ENCODE measurements around the gene UTP4.
"Not testable (repeated sequence)": the region's sequence is repeated elsewhere in the genome, so short reads cannot be mapped to it uniquely, and the experiment has no call there.

Gene UTP4

DNA sequence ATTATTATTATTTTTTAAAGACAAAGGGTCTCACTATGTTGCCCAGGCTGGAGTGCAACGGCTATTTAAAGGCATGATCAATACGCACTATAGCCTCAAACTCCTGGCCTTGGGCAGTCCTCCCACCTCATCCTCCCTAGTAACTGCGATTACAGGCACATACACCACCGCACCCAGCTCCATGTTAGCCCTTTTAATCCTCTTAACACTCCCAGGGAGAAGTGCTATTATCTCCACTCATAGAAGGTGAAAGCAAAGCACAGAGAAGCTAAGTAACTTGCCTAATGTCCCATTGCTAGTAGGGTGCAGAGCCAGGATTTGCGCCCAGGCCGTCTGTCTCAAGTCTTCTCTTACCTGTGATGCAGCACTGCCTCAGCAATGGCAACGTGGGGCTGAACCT, 22.0 kb upstream of the UTP4 start:
- DNase-seq (ENCODE audit: low spot score): no peak

DNA sequence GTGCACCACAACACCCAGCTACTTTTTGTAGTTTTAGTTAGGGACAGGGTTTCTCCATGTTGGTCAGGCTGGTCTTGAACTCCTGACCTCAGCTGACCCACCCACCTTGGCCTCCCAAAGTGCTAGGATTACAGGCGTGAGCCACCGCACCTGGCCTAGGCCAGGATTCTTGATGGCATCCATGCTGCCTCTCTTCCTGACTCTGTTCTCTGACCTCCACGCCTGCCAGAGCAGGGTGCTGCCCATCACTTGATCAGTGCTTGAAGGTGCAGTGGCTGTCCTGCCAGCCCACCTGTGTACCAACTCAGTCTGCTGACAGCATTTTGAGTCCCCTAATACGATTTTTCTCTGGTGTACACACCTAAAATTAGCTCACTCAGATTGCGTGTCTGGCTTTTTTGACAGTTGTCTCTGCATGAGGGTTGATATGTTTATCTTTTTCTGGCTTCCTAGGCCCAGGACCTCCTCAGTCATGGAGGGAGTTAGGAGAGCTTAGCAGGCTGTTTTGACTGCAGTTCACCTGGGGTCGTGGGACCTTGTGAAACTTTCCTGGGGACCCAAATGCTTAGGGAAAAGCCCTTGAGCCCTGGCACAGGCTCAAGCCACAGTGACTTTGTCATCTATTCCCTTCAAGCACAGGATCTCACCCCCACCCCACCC, 21.1 kb upstream of the UTP4 start:
- DNase-seq (ENCODE audit: low spot score): no peak

- DNase-seq (ENCODE audit: low spot score): no peak
Measured at GRCh38 chr16:69111876-69112230, 20.6 kb upstream of the UTP4 start.

- peak; percentile 43 for DNase-seq (ENCODE audit: low spot score)
Measured at GRCh38 chr16:69112285-69113129, 19.9 kb upstream of the UTP4 start.

- no peak for DNase-seq (ENCODE audit: low spot score)
Measured at GRCh38 chr16:69113216-69113615, 19.2 kb upstream of the UTP4 start.

GRCh38 chr16:69114346-69114975, 18.0 kb upstream of the UTP4 start:
- no peak for DNase-seq (ENCODE audit: low spot score)

DNA sequence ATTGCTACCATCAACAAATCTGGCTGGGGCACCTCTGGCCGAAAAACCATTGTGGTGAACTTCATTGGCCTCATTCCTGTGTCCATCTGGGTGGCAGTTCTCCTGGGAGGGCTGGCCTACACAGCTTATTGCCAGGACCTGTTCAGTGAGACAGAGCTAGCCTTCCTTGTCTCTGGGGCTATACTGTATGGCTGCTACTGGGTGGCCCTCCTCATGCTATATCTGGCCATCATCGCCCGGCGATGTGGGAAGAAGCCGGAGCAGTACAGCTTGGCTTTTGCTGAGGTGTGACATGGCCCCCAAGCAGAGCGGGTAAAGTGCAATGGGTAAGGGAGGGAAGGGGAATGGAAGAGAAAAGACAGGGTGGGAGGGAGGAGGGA, 17.5 kb upstream of the UTP4 start:
- no peak for DNase-seq (ENCODE audit: low spot score)

DNA sequence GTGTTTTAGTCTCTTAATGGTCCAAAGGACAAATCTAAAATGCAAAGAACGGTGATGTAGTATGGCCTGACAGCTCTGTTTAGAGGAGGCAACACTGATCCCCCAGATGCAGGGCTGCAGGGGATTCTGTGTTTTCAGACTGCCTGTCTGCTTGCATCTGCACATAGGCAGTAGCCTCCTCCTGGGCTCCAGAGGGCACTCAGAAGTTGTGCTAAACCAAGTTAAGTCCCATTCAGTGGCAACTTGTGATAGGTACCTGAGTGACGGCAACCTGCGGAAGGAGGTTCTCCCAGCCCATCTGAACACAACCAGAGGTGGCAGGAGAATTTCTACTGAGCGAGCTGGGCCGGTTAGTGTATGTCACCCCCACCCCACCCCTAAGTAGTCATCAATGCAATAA, 17.1 kb upstream of the UTP4 start:
- no peak for DNase-seq (ENCODE audit: low spot score)

DNA sequence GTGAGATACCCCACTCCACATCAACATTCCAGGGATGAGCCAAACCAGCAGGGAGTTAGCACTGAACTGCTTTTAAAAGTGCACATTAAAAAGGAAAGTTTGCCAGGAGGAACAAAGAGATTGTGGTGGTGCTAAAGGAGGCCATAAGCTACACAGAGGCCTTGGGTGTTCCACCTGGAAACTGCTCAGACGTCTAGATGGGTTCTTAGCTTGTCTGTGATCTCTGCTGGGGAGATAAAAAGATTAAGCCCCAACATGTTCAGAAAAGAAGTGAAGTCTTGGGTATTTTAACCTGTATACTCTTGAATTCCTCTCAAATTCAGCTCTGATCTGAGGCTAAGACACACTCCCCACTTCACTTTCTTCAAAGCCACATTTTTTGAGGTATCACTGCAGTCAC, 16.6 kb upstream of the UTP4 start:
- DNase-seq (ENCODE audit: low spot score): no peak

DNA sequence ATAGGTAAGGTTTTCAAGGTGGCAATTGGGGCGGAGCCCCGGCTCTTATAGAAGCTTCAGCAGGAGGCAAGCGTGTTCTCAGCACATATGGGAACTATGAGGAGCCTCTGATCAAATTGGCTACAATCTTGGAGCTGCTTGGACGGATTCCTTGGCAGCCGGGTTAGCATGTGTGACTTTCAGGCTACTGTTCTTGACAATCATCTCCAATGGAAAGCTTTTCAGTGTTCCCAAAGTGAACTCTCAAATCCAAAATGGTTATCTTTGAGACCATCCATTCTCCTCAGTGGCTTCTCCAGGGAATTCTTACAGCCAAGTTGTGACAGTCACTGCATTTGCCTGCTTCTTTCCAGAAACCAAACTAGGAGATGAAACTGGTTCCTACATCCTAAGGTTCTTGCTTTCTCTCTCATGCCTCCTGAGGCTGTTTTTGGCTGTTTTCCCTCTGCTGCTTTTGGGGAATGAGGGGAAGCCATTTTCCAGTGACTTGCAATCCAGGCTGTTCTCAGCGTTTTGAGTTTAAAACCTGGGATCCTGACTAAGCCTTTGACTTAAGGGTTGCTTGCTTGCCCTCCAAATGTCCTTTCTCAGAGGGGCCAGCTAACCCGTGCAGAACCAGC, 16.1 kb upstream of the UTP4 start:
- DNase-seq (ENCODE audit: low spot score): no peak

GRCh38 chr16:69116906-69117305, 15.5 kb upstream of the UTP4 start:
- DNase-seq (ENCODE audit: low spot score): no peak

DNA sequence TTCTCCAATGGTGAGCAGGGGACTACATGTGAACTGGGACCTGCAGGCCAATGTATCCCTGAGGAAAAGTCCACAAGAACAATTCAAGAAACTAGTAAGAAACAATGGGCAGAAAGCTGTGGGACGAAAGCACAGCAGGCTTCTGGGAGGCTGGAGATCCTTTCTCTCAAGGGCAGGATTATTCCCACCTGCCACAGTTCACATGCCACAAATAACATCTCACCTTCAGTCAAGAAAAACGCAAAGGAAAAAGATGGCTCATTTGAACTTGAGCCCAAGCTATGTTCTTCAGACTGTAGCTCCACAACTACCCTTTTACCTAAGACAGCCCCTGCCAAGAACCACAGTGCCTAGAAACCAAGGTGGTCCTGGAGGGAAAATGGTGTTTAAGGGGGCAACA, 14.0 kb upstream of the UTP4 start:
- DNase-seq (ENCODE audit: low spot score): no peak

DNA sequence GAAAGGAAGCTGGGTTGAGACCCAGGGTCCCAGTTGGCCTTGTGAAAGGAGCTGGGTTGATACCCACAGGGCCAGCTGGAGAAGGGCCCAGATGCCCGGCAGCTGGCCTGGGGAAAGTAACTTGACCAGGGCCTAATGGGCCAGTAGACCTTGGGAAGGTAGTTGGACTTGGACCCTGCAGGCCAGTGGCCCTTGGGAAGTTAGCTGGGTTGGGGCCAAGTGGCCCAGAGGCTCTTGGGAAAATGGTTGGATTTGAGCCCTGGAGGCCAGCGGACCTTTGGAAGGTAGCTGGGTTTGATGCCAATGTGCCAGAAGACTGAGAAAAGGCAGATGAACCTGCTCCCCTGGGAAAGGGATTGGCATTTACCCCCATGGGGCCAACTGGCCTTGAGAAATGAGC, 13.5 kb upstream of the UTP4 start:
- no peak for DNase-seq (ENCODE audit: low spot score)

DNA sequence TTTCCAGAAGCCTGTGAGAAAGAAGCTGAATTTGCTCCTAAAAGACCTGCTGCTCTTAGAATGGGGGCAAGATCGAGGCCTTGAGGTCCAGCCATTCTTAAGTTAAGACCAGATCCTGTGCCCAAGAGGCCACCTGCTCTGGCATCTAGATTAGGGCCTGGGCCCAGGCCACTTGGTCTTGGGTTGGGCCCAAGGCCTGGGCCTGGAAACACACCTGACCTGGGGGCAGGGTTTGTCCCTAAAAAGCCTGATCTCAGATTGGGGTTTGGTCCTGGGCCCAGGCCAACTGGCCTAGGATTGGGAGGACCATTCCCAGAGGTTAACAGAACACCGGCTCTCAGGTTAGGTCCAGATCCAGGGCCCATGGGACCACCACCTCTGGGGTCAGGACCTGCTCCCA, 12.9 kb upstream of the UTP4 start:
- no peak for DNase-seq (ENCODE audit: low spot score)

DNA sequence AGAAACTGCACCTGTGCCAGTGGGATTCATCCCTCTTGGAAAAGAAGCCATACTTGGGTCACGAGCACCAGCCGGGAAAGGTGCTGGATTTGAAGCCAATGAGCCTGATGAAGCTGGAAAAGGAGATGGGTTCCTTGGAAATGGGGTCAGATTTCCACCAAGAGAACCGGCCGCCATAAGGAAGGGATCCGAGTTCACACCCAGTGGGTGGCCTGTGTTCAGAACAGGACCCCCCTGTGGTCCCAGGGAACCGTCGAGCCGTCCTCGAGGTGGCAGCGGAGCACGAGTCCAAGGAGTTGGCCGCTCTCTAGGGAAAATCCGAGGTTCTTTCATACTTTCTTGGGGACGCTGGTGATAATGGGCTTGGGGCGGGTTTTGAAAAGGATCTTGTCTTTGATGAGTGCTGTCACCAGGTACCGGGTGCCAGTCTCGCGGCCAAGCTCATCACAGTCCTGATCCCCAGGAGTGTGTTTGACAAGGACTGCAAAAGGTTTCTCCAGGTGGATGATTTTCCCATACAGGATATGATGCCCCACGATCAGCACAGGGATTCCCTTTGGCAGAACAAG, 12.3 kb upstream of the UTP4 start:
- DNase-seq (ENCODE audit: low spot score): no peak

DNA sequence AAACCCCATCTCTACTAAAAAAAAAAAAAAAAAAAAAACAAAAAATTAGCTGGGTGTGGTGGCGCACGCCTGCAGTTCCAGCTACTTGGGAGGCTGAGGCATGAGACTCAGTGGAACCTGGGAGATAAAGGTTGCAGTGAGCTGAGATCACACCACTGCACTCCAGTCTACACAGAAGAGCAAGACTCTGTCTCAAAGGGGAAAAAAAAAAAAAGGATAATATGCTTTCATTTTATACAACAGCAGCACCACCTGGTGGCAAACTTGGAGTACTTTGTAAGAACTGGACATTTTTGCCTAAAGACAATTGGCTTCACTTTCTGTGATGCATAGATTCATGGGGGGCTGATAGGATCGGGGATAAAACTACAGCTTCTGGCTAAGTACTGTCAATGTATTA, 8.5 kb upstream of the UTP4 start:
- DNase-seq (ENCODE audit: low spot score): peak; percentile 36

- DNase-seq (ENCODE audit: low spot score): not testable (repeated sequence)
Measured at GRCh38 chr16:69124406-69124805, 8.0 kb upstream of the UTP4 start.

DNA sequence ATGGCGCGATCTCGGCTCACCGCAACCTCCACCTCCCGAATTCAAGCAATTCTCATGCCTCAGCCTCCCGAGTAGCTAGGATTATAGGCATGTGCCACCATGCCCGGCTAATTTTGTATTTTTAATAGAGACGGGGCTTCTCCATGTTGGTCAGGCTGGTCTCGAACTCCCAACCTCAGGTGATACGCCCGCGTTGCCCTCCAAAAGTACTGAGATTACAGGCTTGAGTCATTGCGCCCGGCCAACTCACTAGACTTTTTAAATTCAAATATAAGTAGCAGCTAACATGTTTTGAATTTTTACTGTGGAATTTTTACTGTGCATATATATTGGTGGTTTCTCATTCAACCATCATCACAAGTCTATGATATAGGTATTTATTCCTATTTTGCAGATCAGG, 7.5 kb upstream of the UTP4 start:
- DNase-seq (ENCODE audit: low spot score): not testable (repeated sequence)

- no peak for DNase-seq (ENCODE audit: low spot score)
Measured at GRCh38 chr16:69126221-69126620, 6.2 kb upstream of the UTP4 start.

- not testable (repeated sequence) for DNase-seq (ENCODE audit: low spot score)
Measured at GRCh38 chr16:69126801-69127200, 5.6 kb upstream of the UTP4 start.

GRCh38 chr16:69127966-69128510, 4.4 kb upstream of the UTP4 start:
- DNase-seq (ENCODE audit: low spot score): no peak

DNA sequence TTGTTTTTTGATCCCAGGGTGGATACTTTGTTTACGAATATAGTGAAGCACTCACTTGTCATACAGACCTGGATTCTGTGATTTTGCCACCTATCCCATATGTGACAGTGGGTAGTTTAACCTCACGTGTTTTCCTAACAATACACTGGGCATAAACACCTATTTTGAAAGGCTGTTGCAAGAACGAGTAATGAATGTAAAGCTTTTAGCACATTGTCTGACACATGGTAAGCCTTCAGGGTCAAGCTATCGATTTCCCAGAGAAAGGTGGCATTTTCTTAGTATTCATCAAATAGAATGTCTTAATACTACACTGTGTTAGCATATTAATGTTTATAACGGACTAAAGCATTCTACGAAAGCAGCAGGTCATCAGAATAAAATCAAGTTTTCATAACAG, 2.0 kb upstream of the UTP4 start:
- no peak for DNase-seq (ENCODE audit: low spot score)
